ENCODE results near the gene LCT. TPM values are rescaled to one million over a fixed set of nuclear protein-coding genes. Genes with fewer than 3 reads are reported as not detected.
"Not testable (repeated sequence)": the region's sequence is repeated elsewhere in the genome, so short reads cannot be mapped to it uniquely, and the experiment has no call there.

Gene LCT
- polyA plus RNA-seq (ENCODE audit: insufficient read length): not detected

GRCh38 chr2:135836596-135837270 lies at the start of gene LCT:
Gene LCT, minus strand, starts transcription at chr2:135837184. Its CDS starts 15 bp downstream, at chr2:135837169.
- DNase-seq: no peak

GRCh38 chr2:135885709-135886108 lies 48.7 kb upstream of the LCT start:
- DNase-seq: no peak

GRCh38 chr2:135882415-135882814 lies 45.4 kb upstream of the LCT start:
- no peak for DNase-seq

GRCh38 chr2:135876770-135877169 lies 39.8 kb upstream of the LCT start:
- DNase-seq: not testable (repeated sequence)

- DNase-seq: peak; percentile 99
Measured at GRCh38 chr2:135876066-135876711, 39.2 kb upstream of the LCT start, which contains the start of gene MCM6. Gene MCM6, minus strand, starts transcription at chr2:135876443. Its CDS starts 78 bp downstream, at chr2:135876365.

- DNase-seq: no peak
Measured at GRCh38 chr2:135875491-135876065, 38.6 kb upstream of the LCT start.

- no peak for DNase-seq
Measured at GRCh38 chr2:135874777-135875365, 37.9 kb upstream of the LCT start.

GRCh38 chr2:135870571-135870970 lies 33.6 kb upstream of the LCT start:
- DNase-seq: no peak

- DNase-seq: no peak
Measured at GRCh38 chr2:135863233-135863632, 26.2 kb upstream of the LCT start.

- DNase-seq: no peak
Measured at GRCh38 chr2:135862718-135863117, 25.7 kb upstream of the LCT start.

GRCh38 chr2:135853401-135853800 lies 16.4 kb upstream of the LCT start:
- no peak for DNase-seq

- DNase-seq: no peak
Measured at GRCh38 chr2:135851858-135852257, 14.9 kb upstream of the LCT start.

GRCh38 chr2:135850892-135851668 lies 14.1 kb upstream of the LCT start:
- DNase-seq: no peak

GRCh38 chr2:135849087-135849486 lies 12.1 kb upstream of the LCT start:
- no peak for DNase-seq

- DNase-seq: no peak
Measured at GRCh38 chr2:135845997-135846396, 9.0 kb upstream of the LCT start.

- DNase-seq: no peak
Measured at GRCh38 chr2:135845257-135845656, 8.3 kb upstream of the LCT start.

- DNase-seq: no peak
Measured at GRCh38 chr2:135844301-135844895, 7.4 kb upstream of the LCT start.

GRCh38 chr2:135843671-135844070 lies 6.7 kb upstream of the LCT start:
- no peak for DNase-seq

- DNase-seq: no peak
Measured at GRCh38 chr2:135840601-135841000, 3.6 kb upstream of the LCT start.

GRCh38 chr2:135839713-135840112 lies 2.7 kb upstream of the LCT start:
- DNase-seq: no peak

GRCh38 chr2:135838502-135838901 lies 1.5 kb upstream of the LCT start:
- no peak for DNase-seq

GRCh38 chr2:135832891-135833290 lies 4.1 kb downstream of the LCT start:
- no peak for DNase-seq

Data from hindlimb muscle (tissue), 1 donor.